ENCODE measurements around the gene TP53TG5.

The TP53TG5 gene

DNA sequence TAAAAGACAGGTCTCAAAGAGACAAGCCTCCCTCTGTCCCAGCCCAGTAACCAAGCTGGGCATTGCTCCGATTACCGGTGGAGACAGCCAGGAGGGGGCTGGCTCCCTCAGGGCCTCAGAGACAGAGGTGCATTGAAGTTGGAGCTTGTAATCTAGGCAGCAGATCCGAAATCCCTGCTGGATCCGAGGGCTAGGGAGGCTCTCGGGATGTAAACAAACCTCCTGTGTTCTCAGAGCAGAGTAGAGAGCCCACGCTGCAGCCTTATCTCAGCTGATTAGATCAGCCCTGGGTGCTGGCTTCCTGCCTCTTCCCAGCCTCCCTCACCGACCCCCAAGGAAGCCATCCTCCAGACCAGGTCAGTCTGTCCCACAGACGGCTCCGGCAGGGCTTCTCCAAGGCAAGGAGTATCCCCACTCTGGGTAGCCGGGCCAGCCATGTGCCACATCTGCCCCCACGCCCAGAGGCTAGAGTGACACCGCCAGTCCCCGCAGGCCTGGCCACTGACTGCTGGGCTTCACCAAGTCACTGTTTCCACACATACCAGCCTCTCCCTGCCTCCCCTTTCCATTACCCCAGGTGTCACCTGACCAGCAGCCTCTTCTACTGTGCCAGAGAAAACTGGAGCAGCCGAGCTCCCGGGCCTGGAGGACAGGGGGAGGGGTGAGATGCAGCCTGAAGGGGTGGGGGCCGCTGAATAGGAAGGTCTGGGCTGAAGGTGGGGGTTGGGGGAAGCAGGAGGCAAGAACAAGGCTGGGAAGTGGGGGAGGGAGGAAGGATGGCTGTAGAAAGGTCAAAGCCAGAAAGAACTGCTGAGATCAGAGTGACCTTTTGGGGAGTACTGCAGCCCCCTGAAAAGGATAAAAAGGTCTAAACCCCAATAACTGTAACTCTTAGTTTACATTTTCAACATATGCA lies 35.9 kb downstream of the TP53TG5 start:
- TF ChIP-seq TAF1 (IDR thresholded peaks at IDR 0.05; ENCODE audit: borderline replicate concordance, low read depth, low read length) (no peak), POLR2AphosphoS5 (IDR thresholded peaks at IDR 0.05; ENCODE audit: low read depth, low read length) (no peak), POLR2A (IDR thresholded peaks at IDR 0.05; ENCODE audit: low read depth, low read length) (no peak)
- DNase-seq (ENCODE audit: insufficient read length) (no peak), FAIRE-seq (no peak)

DNA sequence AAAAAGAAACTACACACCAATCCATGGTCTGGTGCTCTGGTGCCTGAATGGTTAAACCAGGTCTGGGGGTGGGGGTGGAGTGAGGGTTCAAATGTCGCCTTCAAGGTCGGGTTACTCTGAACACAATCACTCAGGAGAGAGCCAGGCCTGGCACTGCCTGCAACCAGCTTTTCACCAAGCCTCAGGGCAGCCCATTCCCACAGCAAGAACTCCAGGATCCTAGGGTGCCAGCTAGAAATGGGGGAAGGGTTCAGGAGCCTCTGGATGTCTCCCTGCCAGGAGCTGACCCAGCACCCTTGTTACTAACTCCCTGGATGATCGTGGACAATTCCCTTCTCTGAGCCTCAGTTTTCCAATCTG lies 36.6 kb downstream of the TP53TG5 start:
- DNase-seq (ENCODE audit: insufficient read length) (no peak), FAIRE-seq (no peak)
- TF ChIP-seq POLR2A (IDR thresholded peaks at IDR 0.05; ENCODE audit: low read depth, low read length) (no peak), POLR2AphosphoS5 (IDR thresholded peaks at IDR 0.05; ENCODE audit: low read depth, low read length) (no peak), TAF1 (IDR thresholded peaks at IDR 0.05; ENCODE audit: borderline replicate concordance, low read depth, low read length) (no peak)

DNA sequence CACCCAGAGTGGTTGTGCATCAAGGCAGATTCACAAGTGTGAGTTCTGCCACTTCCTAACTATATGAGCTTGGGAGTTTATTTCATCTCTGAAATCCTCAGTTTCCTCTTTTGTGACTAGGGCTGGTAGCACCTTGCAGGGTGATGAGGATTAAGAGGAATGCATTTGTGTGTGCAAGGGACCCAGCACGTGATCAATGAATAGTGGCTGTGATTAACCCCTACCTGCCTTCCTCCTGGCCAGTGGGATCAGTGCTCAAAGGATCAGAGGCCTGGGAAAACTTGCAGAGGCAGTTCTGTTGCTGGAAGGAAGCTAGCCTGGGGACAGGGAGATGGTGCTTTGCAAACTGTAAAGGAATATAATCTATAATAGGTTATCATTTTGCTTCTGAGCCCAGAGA lies 37.2 kb downstream of the TP53TG5 start:
- no peak for FAIRE-seq
- DNase-seq (ENCODE audit: insufficient read length) = no peak
- no peak for TF ChIP-seq TAF1 (IDR thresholded peaks at IDR 0.05; ENCODE audit: borderline replicate concordance, low read depth, low read length)
- TF ChIP-seq POLR2A (IDR thresholded peaks at IDR 0.05; ENCODE audit: low read depth, low read length) = no peak
- no peak for TF ChIP-seq POLR2AphosphoS5 (IDR thresholded peaks at IDR 0.05; ENCODE audit: low read depth, low read length)

DNA sequence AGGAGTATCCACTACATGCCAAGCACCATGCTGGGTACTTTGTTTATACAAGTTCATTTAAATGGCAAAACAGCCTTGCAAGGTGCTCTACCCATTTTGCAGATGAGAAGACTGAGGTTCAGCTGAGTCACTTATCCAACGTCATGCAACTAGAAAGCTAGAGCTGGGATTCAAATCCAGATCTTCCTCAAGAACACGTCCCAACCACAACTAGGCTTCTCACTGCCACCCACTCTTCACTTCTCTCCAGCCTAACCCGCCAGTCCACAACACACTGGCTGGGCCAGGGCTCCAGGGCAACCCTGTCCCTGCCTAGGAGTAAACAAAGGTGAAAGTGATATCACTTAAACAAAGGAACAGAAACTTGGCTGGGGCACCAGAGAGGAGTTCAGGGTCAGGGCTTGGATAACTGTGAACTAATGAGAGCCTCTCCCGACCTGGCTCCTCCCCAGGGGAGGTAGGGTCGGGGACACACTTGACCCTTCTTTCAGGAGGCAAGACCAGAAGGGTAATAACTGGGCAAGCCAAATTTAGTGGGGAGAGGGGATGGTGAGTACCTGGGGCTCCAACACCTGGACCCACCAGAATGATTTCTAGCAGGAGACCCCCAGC lies 37.8 kb downstream of the TP53TG5 start:
- no peak for DNase-seq (ENCODE audit: insufficient read length)
- no peak for TF ChIP-seq POLR2AphosphoS5 (IDR thresholded peaks at IDR 0.05; ENCODE audit: low read depth, low read length)
- no peak for FAIRE-seq

DNA sequence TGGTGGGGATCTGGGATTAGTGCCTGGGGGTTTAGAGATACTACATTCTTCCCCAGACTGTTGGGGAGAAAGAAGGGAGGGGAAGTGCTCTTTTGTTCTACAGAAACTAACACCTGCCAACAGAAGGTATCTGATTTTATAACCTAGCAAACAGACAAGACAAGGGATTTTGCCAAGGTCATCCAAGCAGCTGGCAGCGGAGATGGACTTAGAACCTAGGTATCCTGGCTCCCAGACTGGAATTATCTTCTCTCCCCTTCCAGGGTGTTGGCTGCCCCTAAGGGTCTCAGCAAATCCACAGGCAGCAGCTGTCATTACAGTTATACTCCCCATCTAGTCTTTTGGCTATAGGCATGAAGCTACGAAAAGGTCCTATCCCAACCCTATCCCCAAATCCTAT lies 38.3 kb downstream of the TP53TG5 start:
- TF ChIP-seq TAF1 (IDR thresholded peaks at IDR 0.05; ENCODE audit: borderline replicate concordance, low read depth, low read length) (no peak), POLR2A (IDR thresholded peaks at IDR 0.05; ENCODE audit: low read depth, low read length) (no peak), POLR2AphosphoS5 (IDR thresholded peaks at IDR 0.05; ENCODE audit: low read depth, low read length) (no peak)
- FAIRE-seq (no peak), DNase-seq (ENCODE audit: insufficient read length) (no peak)

DNA sequence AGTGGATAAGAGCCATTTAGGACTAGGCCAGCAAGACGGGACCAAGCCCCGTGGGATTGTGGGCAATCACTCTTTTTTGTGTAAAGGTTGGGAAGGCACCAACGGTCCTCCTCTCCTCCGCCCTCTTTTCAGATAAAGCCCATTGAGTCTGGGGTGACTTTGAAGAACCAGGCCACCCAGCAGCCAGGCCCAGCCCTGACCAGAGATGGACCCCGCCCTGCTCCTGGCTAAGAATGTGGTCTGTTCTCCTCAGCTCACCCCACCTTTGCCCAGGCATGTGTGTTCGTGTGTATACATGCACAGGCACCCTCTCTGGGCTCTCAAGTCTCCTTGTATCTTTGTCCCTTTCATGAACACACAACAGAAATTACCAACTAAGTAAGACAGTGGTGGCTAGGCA lies 39.0 kb downstream of the TP53TG5 start:
- TF ChIP-seq TAF1 (IDR thresholded peaks at IDR 0.05; ENCODE audit: borderline replicate concordance, low read depth, low read length) (no peak), POLR2AphosphoS5 (IDR thresholded peaks at IDR 0.05; ENCODE audit: low read depth, low read length) (no peak), POLR2A (IDR thresholded peaks at IDR 0.05; ENCODE audit: low read depth, low read length) (no peak)
- DNase-seq (ENCODE audit: insufficient read length) (no peak), FAIRE-seq (no peak)

DNA sequence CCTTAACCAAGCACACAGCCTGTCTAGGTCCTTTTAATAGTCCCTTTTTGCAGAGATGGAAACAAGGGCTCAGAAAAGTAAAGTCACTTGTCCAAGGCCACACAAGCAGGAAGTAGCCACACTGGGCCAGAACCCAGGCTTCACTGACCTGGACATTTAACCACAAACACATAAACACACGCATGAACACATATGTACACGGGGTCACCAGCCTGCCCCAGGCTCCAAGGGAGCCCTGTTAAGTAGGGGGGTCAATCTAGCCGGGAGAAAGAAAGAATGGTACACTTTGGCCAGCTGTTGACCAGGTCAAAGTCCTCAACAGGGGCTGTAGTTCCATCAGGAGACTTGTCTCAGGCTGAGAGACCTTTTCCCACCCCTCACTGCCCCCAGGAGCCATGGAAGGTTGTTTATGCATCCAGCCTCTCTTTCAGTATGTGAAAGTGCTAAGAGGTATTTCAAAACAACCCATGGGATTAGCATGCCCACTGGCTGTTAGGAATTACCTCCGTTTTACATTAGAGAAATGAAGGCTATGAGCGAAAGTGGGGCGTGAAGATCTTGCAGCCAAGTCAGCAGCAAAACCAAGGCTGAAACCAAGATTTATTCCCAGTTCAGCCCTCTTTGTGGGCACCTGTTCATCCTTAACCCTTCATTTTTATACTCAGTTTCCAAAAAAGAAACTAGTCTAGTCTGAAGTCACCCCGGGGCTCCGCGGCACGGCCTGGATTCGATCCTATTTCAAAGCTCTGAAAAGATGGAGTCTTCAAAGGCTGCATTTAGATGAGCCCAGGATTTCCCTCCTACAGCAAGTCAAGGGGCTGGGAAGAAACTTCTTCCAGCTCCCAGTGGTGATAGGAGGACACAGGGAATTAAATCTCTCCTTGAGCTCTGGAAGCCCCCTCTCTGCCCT lies 39.7 kb downstream of the TP53TG5 start:
- DNase-seq (ENCODE audit: insufficient read length) (no peak), FAIRE-seq (no peak)
- TF ChIP-seq TAF1 (IDR thresholded peaks at IDR 0.05; ENCODE audit: borderline replicate concordance, low read depth, low read length) (no peak), POLR2A (IDR thresholded peaks at IDR 0.05; ENCODE audit: low read depth, low read length) (no peak), POLR2AphosphoS5 (IDR thresholded peaks at IDR 0.05; ENCODE audit: low read depth, low read length) (no peak)

DNA sequence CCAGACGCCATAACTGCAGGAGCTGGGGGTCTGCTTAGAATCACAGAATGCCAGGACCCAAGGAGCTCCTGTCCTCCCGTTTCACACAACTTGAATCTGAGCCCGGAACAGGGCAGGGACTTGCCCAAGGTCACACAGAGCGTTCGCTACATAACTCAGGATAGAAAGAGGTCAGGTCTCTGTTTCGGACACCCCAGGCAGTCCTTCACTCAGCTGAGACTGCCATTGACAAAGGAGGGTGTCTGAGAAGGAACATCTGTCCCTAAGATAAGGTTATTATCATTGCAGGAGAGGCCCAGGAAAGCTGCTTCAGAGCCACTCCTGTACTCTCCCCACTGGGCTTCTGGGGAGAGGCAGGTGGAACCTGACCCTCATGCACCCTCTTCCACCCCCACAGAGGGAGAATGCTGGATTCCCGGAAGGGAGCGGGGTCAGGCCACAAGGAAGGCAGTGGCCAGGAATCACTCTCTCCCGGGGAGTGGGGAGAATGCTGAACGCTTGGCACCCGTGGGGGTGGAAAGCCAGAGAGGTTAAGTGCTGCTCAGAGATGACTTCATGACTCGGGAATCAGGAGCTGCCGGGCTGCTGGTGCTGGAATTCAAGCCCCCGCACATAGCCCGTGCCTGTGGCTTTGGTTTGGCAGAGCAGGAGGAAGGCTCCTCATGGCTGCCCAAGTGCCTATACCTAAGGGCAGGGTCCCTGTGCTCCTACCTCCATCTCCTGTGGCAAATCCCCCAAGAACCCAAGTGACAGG lies 40.6 kb downstream of the TP53TG5 start:
- FAIRE-seq = no peak
- DNase-seq (ENCODE audit: insufficient read length) = no peak
- TF ChIP-seq POLR2A (IDR thresholded peaks at IDR 0.05; ENCODE audit: low read depth, low read length) (no peak), TAF1 (IDR thresholded peaks at IDR 0.05; ENCODE audit: borderline replicate concordance, low read depth, low read length) (no peak), POLR2AphosphoS5 (IDR thresholded peaks at IDR 0.05; ENCODE audit: low read depth, low read length) (no peak)

DNA sequence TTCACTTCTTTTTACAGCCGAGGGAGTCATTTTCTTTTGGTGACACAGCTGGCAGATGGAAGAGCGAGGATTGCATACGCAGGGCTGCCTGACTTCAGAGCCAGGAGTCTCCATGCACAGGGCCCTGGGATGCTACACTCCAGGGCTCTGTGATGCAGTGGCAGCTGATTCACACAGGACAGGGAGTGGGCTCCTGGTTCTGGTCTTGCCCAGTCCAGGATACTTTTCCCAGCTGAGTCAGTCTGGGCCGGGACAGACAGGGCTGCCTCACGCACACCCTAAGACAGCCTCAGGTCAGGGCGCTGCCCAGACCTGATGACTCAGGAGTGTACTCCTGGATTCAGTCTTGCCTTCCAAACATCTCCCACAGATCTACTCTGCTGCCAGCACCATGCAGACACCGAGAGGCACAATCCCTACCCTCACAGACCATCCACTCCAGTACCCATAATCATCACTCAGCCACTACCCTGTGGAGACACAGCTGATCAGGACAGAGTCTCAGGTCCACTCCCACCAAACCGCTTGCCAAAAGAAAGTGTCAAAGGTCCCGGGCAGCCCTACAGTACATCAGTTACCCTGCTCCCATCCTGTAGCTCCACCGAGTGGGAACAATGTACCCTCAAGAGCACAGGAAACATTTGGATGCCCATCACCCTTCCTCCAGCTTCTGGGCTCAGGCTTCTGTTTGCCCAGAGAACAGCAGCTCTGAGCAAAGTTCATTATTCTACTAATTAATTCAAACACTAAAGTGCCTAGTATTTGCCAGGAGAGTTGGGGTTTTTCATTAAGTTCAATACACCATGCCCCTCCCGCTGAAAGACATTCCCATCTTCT lies 41.4 kb downstream of the TP53TG5 start:
- DNase-seq (ENCODE audit: insufficient read length) (no peak), FAIRE-seq (no peak)
- TF ChIP-seq POLR2AphosphoS5 (IDR thresholded peaks at IDR 0.05; ENCODE audit: low read depth, low read length) (no peak), POLR2A (IDR thresholded peaks at IDR 0.05; ENCODE audit: low read depth, low read length) (no peak), TAF1 (IDR thresholded peaks at IDR 0.05; ENCODE audit: borderline replicate concordance, low read depth, low read length) (no peak)

DNA sequence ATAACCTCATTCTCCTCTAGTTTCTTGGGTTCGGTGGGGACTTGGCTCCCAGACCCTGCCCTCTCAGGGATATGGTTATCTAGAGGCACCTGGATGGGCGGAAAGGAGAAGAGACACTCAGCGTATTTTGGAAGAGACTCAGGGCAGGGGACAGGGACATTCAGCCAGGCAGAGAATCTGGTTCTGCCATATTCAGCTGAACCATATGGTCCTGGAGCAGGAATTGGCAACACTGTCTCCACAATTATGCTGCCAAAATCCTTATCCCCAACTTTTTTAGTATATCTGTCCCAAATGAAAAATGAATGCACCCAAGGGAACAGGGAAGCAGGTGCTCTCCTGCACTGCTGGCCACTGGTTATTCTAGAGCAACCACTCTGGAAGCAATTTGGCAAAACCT lies 47.6 kb downstream of the TP53TG5 start:
- DNase-seq (ENCODE audit: insufficient read length) = no peak
- TF ChIP-seq POLR2AphosphoS5 (IDR thresholded peaks at IDR 0.05; ENCODE audit: low read depth, low read length) (no peak), TAF1 (IDR thresholded peaks at IDR 0.05; ENCODE audit: borderline replicate concordance, low read depth, low read length) (no peak), POLR2A (IDR thresholded peaks at IDR 0.05; ENCODE audit: low read depth, low read length) (no peak)
- FAIRE-seq = no peak
